ENCODE measurements around the gene SLC22A15.

DNA sequence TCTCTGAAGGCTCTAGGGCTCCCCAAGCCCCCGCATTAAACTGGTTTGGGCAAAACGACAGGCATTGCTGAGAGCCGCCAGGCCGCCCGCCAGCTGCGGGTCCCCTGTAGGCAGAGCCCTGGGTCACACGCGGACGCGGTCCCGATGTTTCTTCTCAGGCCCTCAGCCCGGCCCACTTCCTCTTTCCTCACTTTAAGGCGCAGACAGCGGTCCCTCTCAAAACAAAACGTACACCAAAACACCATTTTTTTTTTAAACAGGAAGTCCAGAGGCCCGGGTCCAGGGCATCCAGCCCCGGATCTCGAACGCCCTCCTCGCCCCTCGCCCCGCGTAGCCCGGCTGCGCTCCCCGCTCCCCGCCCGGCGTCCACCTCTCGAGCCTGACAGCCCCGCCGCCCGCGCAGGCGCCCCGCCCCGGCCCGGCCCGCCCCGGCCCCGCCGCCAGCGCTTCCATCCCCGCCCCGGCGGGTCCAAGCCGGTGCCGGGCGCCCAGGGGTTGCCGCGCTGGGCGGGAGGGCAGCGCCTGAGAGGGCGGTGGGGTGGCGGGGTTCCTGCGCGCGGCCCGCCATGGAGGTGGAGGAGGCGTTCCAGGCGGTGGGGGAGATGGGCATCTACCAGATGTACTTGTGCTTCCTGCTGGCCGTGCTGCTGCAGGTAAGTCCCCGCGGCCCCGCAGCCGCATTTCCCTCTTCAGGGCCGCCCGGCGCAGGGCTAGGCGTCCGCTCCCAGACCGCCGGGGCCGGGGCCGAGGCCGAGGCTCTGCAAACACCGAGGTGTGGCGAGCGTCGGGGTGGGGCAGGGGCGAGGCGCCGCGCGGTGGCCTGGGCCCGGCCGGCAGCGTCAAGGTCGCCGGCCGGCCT, at the start of gene SLC22A15:
- TF ChIP-seq, protein P1, sequence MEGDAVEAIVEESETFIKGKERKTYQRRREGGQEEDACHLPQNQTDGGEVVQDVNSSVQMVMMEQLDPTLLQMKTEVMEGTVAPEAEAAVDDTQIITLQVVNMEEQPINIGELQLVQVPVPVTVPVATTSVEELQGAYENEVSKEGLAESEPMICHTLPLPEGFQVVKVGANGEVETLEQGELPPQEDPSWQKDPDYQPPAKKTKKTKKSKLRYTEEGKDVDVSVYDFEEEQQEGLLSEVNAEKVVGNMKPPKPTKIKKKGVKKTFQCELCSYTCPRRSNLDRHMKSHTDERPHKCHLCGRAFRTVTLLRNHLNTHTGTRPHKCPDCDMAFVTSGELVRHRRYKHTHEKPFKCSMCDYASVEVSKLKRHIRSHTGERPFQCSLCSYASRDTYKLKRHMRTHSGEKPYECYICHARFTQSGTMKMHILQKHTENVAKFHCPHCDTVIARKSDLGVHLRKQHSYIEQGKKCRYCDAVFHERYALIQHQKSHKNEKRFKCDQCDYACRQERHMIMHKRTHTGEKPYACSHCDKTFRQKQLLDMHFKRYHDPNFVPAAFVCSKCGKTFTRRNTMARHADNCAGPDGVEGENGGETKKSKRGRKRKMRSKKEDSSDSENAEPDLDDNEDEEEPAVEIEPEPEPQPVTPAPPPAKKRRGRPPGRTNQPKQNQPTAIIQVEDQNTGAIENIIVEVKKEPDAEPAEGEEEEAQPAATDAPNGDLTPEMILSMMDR (IDR thresholded peaks at IDR 0.05 in 2 of 3, conservative IDR thresholded peaks at IDR 0.05 in 1 of 3; ENCODE audit: control insufficient read depth in 2 of 3, extremely low read depth in 1 of 3, insufficient read depth in 1 of 3, low read depth in 3 of 3, low read length in 3 of 3), result no peak
- TF ChIP-seq SPI1 (IDR thresholded peaks at IDR 0.05; ENCODE audit: borderline replicate concordance, insufficient read depth, low read depth, low read length) (peak; percentile 97), STAT1 (conservative IDR thresholded peaks at IDR 0.05) (no peak), STAT3 (IDR thresholded peaks at IDR 0.05; ENCODE audit: low read depth, low read length) (no peak), KDM1A (IDR thresholded peaks at IDR 0.05; ENCODE audit: borderline replicate concordance) (no peak), NRF1 (conservative IDR thresholded peaks at IDR 0.05; ENCODE audit: low read depth, low read length) (no peak), POLR2AphosphoS5 (IDR thresholded peaks at IDR 0.05; ENCODE audit: low read length) (no peak)
- TF ChIP-seq, protein P2, sequence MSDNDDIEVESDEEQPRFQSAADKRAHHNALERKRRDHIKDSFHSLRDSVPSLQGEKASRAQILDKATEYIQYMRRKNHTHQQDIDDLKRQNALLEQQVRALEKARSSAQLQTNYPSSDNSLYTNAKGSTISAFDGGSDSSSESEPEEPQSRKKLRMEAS (IDR thresholded peaks at IDR 0.05; ENCODE audit: low read depth, low read length), result no peak; the same call in 1 of the 2 replicates
- TF ChIP-seq, protein P3, sequence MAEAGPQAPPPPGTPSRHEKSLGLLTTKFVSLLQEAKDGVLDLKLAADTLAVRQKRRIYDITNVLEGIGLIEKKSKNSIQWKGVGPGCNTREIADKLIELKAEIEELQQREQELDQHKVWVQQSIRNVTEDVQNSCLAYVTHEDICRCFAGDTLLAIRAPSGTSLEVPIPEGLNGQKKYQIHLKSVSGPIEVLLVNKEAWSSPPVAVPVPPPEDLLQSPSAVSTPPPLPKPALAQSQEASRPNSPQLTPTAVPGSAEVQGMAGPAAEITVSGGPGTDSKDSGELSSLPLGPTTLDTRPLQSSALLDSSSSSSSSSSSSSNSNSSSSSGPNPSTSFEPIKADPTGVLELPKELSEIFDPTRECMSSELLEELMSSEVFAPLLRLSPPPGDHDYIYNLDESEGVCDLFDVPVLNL (IDR thresholded peaks at IDR 0.05; ENCODE audit: low read depth, low read length), result no peak
- TF ChIP-seq, protein P4, sequence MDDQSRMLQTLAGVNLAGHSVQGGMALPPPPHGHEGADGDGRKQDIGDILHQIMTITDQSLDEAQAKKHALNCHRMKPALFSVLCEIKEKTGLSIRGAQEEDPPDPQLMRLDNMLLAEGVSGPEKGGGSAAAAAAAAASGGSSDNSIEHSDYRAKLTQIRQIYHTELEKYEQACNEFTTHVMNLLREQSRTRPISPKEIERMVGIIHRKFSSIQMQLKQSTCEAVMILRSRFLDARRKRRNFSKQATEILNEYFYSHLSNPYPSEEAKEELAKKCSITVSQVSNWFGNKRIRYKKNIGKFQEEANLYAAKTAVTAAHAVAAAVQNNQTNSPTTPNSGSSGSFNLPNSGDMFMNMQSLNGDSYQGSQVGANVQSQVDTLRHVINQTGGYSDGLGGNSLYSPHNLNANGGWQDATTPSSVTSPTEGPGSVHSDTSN (IDR thresholded peaks at IDR 0.05; ENCODE audit: insufficient replicate concordance, low read depth, low read length), result no peak
- TF ChIP-seq, protein P5, sequence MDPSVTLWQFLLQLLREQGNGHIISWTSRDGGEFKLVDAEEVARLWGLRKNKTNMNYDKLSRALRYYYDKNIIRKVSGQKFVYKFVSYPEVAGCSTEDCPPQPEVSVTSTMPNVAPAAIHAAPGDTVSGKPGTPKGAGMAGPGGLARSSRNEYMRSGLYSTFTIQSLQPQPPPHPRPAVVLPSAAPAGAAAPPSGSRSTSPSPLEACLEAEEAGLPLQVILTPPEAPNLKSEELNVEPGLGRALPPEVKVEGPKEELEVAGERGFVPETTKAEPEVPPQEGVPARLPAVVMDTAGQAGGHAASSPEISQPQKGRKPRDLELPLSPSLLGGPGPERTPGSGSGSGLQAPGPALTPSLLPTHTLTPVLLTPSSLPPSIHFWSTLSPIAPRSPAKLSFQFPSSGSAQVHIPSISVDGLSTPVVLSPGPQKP (IDR thresholded peaks at IDR 0.05; ENCODE audit: low read depth, low read length), result no peak

Data from GM12878 (cell line).